ENCODE data around the gene ANG. TPM values are rescaled to one million over a fixed set of nuclear protein-coding genes. Genes with fewer than 3 reads are reported as not detected.
"Not testable (repeated sequence)": the region's sequence is repeated elsewhere in the genome, so short reads cannot be mapped to it uniquely, and the experiment has no call there.

Gene ANG
- total RNA-seq: 10 to 100 TPM; 13.7 to 30.6 (median 19.8) TPM

DNA sequence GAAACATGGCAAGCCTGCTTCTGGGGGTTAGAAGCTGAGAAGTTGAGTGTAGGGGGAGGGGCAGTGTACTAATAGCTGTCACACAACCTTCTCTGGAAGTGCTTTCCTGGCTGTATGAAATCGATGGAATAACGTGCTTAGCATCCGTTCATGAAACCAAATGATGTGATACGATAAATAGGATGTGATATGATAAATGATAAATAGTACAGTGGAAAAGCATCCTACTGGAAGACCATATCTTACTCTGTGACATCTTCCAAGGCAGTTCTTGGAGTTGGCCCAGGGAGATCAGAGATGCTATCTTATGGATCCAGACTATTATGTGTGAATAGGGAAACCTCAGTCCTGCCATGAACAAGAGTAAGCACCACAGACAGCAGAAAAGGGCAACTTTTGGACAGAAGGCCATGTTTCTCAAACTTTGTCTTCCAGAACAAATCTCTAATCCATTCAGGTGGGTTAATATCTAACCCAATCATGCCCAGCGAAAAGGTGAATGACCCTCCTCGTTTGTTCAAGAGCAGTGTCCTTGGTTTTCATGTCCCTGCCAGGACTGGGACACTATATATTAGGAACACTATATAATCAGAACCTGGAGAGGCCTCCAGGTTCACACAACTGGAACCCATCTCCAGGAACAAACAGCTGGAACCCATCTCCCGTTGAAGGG is at the start of gene ANG:
Gene ANG (plus strand): TSS at position 598 of the 673 bp plus-strand sequence. CDS start 4,801 bp downstream, outside the sequence.
- H3K4me1 ChIP-seq: peaks cover 16 to 52% (median 49%) of the 10 kb centered on the region in 4 donors

GRCh38 chr14:20641591-20641990 is 47.0 kb upstream of the ANG start, which contains the start of gene OR6S1:
Gene OR6S1, minus strand, starts transcription at chr14:20641691. Its CDS starts 0 bp downstream, at chr14:20641691.
- TF ChIP-seq POLR2AphosphoS5 (IDR thresholded peaks at IDR 0.05) (no peak), EP300 (IDR thresholded peaks at IDR 0.05) (no peak), POLR2A (IDR thresholded peaks at IDR 0.05; ENCODE audit: low read depth) (no peak)
- TF ChIP-seq, protein P1, sequence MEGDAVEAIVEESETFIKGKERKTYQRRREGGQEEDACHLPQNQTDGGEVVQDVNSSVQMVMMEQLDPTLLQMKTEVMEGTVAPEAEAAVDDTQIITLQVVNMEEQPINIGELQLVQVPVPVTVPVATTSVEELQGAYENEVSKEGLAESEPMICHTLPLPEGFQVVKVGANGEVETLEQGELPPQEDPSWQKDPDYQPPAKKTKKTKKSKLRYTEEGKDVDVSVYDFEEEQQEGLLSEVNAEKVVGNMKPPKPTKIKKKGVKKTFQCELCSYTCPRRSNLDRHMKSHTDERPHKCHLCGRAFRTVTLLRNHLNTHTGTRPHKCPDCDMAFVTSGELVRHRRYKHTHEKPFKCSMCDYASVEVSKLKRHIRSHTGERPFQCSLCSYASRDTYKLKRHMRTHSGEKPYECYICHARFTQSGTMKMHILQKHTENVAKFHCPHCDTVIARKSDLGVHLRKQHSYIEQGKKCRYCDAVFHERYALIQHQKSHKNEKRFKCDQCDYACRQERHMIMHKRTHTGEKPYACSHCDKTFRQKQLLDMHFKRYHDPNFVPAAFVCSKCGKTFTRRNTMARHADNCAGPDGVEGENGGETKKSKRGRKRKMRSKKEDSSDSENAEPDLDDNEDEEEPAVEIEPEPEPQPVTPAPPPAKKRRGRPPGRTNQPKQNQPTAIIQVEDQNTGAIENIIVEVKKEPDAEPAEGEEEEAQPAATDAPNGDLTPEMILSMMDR (IDR thresholded peaks at IDR 0.05): no peak
- Histone ChIP-seq H3K4me1 (no peaks in the 10 kb centered on the region), H3K27ac (replicated peaks in 1 of 4) (no peak within 1 kb of the TSS), H3K4me3 (no peak within 1 kb of the TSS), H3K9me3 (no peaks in the 10 kb centered on the region), H3K36me3 (no peaks in the 10 kb centered on the region), H3K27me3 (peaks cover 0 to 70% (median 0%) of the 10 kb centered on the region in 4 donors)
- DNase-seq (ENCODE audit: extremely low spot score): no peak
- intact Hi-C loops (cut with DNase I): no loop called here
- 89% methylated on average over 2 of the region's 2 CpGs for WGBS

More for the DNA sequence above, at the start of gene ANG:
- H3K36me3 ChIP-seq: peaks cover 0 to 9% (median under 1%) of the 10 kb centered on the region in 4 donors
- no peak within 1 kb of the TSS for H3K4me3 ChIP-seq
- WGBS: 78% methylated on average over 7 of the region's 7 CpGs
- no peaks in the 10 kb centered on the region for H3K9me3 ChIP-seq
- no peak within 1 kb of the TSS for H3K27ac ChIP-seq (replicated peaks in 1 of 4)
- TF ChIP-seq, protein P1 (IDR thresholded peaks at IDR 0.05): no peak
- TF ChIP-seq POLR2AphosphoS5 (IDR thresholded peaks at IDR 0.05): no peak
- no peak for TF ChIP-seq EP300 (IDR thresholded peaks at IDR 0.05)
- no peak for TF ChIP-seq POLR2A (IDR thresholded peaks at IDR 0.05; ENCODE audit: low read depth)
- intact Hi-C loops (cut with DNase I): loop anchor here (10.0 kb wide), 1 partner anchor 696 kb away; the partner anchor contains the start of gene SUPT16H
- DNase-seq (ENCODE audit: extremely low spot score): no peak
- H3K27me3 ChIP-seq: no peaks in the 10 kb centered on the region

DNA sequence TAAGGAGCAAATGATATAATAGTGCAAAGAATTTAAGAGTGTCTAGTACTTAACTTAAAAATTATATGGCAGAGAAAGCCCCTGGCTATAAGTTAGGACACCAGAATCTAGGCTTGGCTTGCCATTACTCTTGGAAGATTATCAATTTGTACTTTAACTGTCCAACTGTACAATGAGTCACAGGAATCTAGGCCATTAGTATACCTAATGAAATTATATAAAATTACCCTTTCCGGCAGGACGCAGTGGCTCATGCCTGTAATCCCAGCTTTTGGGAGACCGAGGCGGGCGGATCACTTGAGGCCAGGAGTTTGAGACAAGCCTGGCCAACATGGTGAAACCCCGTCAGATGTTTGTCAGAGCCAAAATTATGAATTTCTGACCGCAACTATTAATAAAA is 46.4 kb upstream of the ANG start:
- Histone ChIP-seq H3K4me1 (no peaks in the 10 kb centered on the region), H3K36me3 (no peaks in the 10 kb centered on the region), H3K27ac (replicated peaks in 1 of 4) (no peak overlapping the region), H3K27me3 (peaks cover 0 to 72% (median 0%) of the 10 kb centered on the region in 4 donors), H3K9me3 (no peaks in the 10 kb centered on the region), H3K4me3 (no peak overlapping the region)
- DNase-seq (ENCODE audit: extremely low spot score): no peak
- intact Hi-C loops (cut with DNase I): no loop called here
- TF ChIP-seq EP300 (IDR thresholded peaks at IDR 0.05): no peak
- TF ChIP-seq, protein P1 (IDR thresholded peaks at IDR 0.05): no peak
- no peak for TF ChIP-seq POLR2A (IDR thresholded peaks at IDR 0.05; ENCODE audit: low read depth)
- TF ChIP-seq POLR2AphosphoS5 (IDR thresholded peaks at IDR 0.05): no peak
- WGBS: 89% methylated on average over 7 of the region's 7 CpGs

GRCh38 chr14:20642755-20643154 is 45.8 kb upstream of the ANG start:
- H3K4me3 ChIP-seq; H3K27ac ChIP-seq (replicated peaks in 1 of 4); H3K4me1 ChIP-seq; intact Hi-C loops (cut with DNase I); DNase-seq (ENCODE audit: extremely low spot score); H3K36me3 ChIP-seq; H3K9me3 ChIP-seq: not testable (repeated sequence)
- H3K27me3 ChIP-seq: peaks cover 0 to 67% (median 0%) of the 10 kb centered on the region in 4 donors
- 27% methylated on average over 3 of the region's 3 CpGs for WGBS

- Histone ChIP-seq H3K27me3 (peaks cover 0 to 64% (median 0%) of the 10 kb centered on the region in 4 donors), H3K4me3 (no peak overlapping the region), H3K27ac (replicated peaks in 1 of 4) (no peak overlapping the region), H3K4me1 (no peaks in the 10 kb centered on the region), H3K36me3 (no peaks in the 10 kb centered on the region), H3K9me3 (no peaks in the 10 kb centered on the region)
- 86% methylated on average over 2 of the region's 2 CpGs for WGBS
- intact Hi-C loops (cut with DNase I): no loop called here
- DNase-seq (ENCODE audit: extremely low spot score): no peak
- TF ChIP-seq, protein P1 (IDR thresholded peaks at IDR 0.05): no peak
- TF ChIP-seq POLR2AphosphoS5 (IDR thresholded peaks at IDR 0.05): no peak
- TF ChIP-seq POLR2A (IDR thresholded peaks at IDR 0.05; ENCODE audit: low read depth): no peak
- no peak for TF ChIP-seq EP300 (IDR thresholded peaks at IDR 0.05)
These were observed 44.0 kb upstream of the ANG start for GRCh38 chr14:20644520-20644919.
